Left lobe of liver (tissue), 2 donors: ENCODE data around the gene KIF18B. TPM values are rescaled to one million over a fixed set of nuclear protein-coding genes. Genes with fewer than 3 reads are reported as not detected.
A peak's percentile ranks its signal among the peaks of the same experiment; 100 is the strongest.

Experiments
- ATAC-seq: fragments of 200-7000 bp; cut with Tn5 transposase; one replicate; pipeline ENCODE4 v1.9.1; 2020; ENCODE audit warnings: mild to moderate bottlenecking, moderate library complexity
- DNase-seq: peaks from one replicate; pipeline ENCODE4 v3.0.0-alpha.2; 2020; ENCODE audit warnings: low spot score
- total RNA-seq: library from RNA; stranded (reverse); gene quantifications from one replicate; pipeline ENCODE4 v1.2.1, GENCODE V29; 2021
- donor health status: DM: no; HTN: no; CAD: no; lungs with moderate emphysema.
- donor health status: DM: no; HTN: yes; CAD: no.

The KIF18B gene
- total RNA-seq, 1 donor from 2014 or later = 0.25 TPM

GRCh38 chr17:44884941-44885340 lies 62.6 kb downstream of the KIF18B start:
- DNase-seq = no peak
- ATAC-seq = no peak

- ATAC-seq (no peak), DNase-seq (no peak)
These were observed 66.4 kb downstream of the KIF18B start for GRCh38 chr17:44881145-44881544.

- DNase-seq = no peak
- ATAC-seq = no peak
These were observed 67.5 kb downstream of the KIF18B start for GRCh38 chr17:44880062-44880461.

GRCh38 chr17:44879376-44879775 lies 68.2 kb downstream of the KIF18B start:
- ATAC-seq (no peak), DNase-seq (no peak)

GRCh38 chr17:44878627-44879221 lies 68.8 kb downstream of the KIF18B start:
- DNase-seq (no peak), ATAC-seq (peak; percentile 66)

GRCh38 chr17:44877121-44877520 lies 70.5 kb downstream of the KIF18B start:
- ATAC-seq = no peak
- no peak for DNase-seq

GRCh38 chr17:44875761-44876160 lies 71.8 kb downstream of the KIF18B start:
- ATAC-seq = no peak
- no peak for DNase-seq

Other genes starting within 250 kb of the KIF18B start
- 1.7 TPM for gene DBF4B, start 239.1 kb downstream of the KIF18B start, total RNA-seq
- gene ADAM11, start 188.8 kb downstream of the KIF18B start, total RNA-seq = 0.13 TPM
- 0.53 TPM for gene GJC1, start 117.5 kb downstream of the KIF18B start, total RNA-seq
- gene HIGD1B, start 99.9 kb downstream of the KIF18B start, total RNA-seq = not detected
- gene EFTUD2, start 48.3 kb downstream of the KIF18B start, total RNA-seq = 33.8 TPM
- gene GFAP, start 32.3 kb downstream of the KIF18B start, total RNA-seq = 0.23 TPM
- 0.13 TPM for gene C1QL1, start 20.5 kb upstream of the KIF18B start, total RNA-seq
- 19.3 TPM for gene DCAKD, start 103.9 kb upstream of the KIF18B start, total RNA-seq
- gene NMT1, start 113.5 kb upstream of the KIF18B start, total RNA-seq = 77.0 TPM
- 3.4 TPM for gene PLCD3, start 184.7 kb upstream of the KIF18B start, total RNA-seq
- gene ACBD4, start 187.9 kb upstream of the KIF18B start, total RNA-seq = 90.3 TPM
- gene HEXIM1, start 200.7 kb upstream of the KIF18B start, total RNA-seq = 29.3 TPM
- gene HEXIM2, start 214.1 kb upstream of the KIF18B start, total RNA-seq = 14.2 TPM